HK-2 (cell line): ENCODE measurements around the gene SH3RF3.

Source experiments
- DNase-seq: peaks from one replicate; pipeline ENCODE4 v3.0.0-alpha.2; 2018; ENCODE audit not compliant: unreplicated experiment

SH3RF3 gene

GRCh38 chr2:109306190-109306589 is 177.2 kb downstream of the SH3RF3 start:
- no peak for DNase-seq

- DNase-seq, result no peak
Observed at GRCh38 chr2:109311771-109312170, 182.8 kb downstream of the SH3RF3 start.

GRCh38 chr2:109312902-109313301 is 183.9 kb downstream of the SH3RF3 start:
- no peak for DNase-seq

GRCh38 chr2:109313343-109313742 is 184.3 kb downstream of the SH3RF3 start:
- DNase-seq, result no peak

- no peak for DNase-seq
Observed at GRCh38 chr2:109316091-109316490, 187.1 kb downstream of the SH3RF3 start.

GRCh38 chr2:109317471-109318095 is 188.6 kb downstream of the SH3RF3 start:
- no peak for DNase-seq

- DNase-seq, result no peak
Observed at GRCh38 chr2:109318150-109318948, 189.3 kb downstream of the SH3RF3 start.

GRCh38 chr2:109318949-109319342 is 189.9 kb downstream of the SH3RF3 start:
- DNase-seq, result no peak

- no peak for DNase-seq
Observed at GRCh38 chr2:109320195-109320922, 191.4 kb downstream of the SH3RF3 start.

- DNase-seq, result no peak
Observed at GRCh38 chr2:109321570-109321969, 192.6 kb downstream of the SH3RF3 start.

GRCh38 chr2:109322111-109322510 is 193.1 kb downstream of the SH3RF3 start:
- no peak for DNase-seq

- no peak for DNase-seq
Observed at GRCh38 chr2:109322641-109323040, 193.6 kb downstream of the SH3RF3 start.

- DNase-seq, result no peak
Observed at GRCh38 chr2:109324861-109325260, 195.9 kb downstream of the SH3RF3 start.

- DNase-seq, result no peak
Observed at GRCh38 chr2:109325570-109325969, 196.6 kb downstream of the SH3RF3 start.

GRCh38 chr2:109326306-109326705 is 197.3 kb downstream of the SH3RF3 start:
- DNase-seq, result no peak

- no peak for DNase-seq
Observed at GRCh38 chr2:109330056-109330455, 201.1 kb downstream of the SH3RF3 start.

GRCh38 chr2:109331081-109331480 is 202.1 kb downstream of the SH3RF3 start:
- no peak for DNase-seq

- DNase-seq, result peak; percentile 68
Observed at GRCh38 chr2:109331896-109332848, 203.2 kb downstream of the SH3RF3 start.

- DNase-seq, result no peak
Observed at GRCh38 chr2:109332880-109333279, 203.9 kb downstream of the SH3RF3 start.

- no peak for DNase-seq
Observed at GRCh38 chr2:109333414-109334210, 204.6 kb downstream of the SH3RF3 start.
